NCI-H82 treated with DMSO at 0.1 percent for 48 hours (cell line): Measurements from ENCODE around the gene ADAMTS8.
"Not testable (repeated sequence)": the region's sequence is repeated elsewhere in the genome, so short reads cannot be mapped to it uniquely, and the experiment has no call there.

ENCODE experiments used
- DNase-seq: peaks from one replicate; lab custom pipeline; 2025; ENCODE audit not compliant: unreplicated experiment; lab: John Stamatoyannopoulos, UW

The ADAMTS8 gene

GRCh38 chr11:130439160-130439519 is 10.7 kb upstream of the ADAMTS8 start:
- no peak for DNase-seq

GRCh38 chr11:130438401-130439159 is 10.2 kb upstream of the ADAMTS8 start:
- not testable (repeated sequence) for DNase-seq

GRCh38 chr11:130437848-130438247 is 9.4 kb upstream of the ADAMTS8 start:
- no peak for DNase-seq

GRCh38 chr11:130436171-130436570 is 7.8 kb upstream of the ADAMTS8 start:
- DNase-seq: no peak

- no peak for DNase-seq
Measured at GRCh38 chr11:130435671-130436070, 7.3 kb upstream of the ADAMTS8 start.

- DNase-seq: peak; percentile 51
Measured at GRCh38 chr11:130434521-130435223, 6.3 kb upstream of the ADAMTS8 start.

GRCh38 chr11:130433357-130433756 is 4.9 kb upstream of the ADAMTS8 start:
- DNase-seq: no peak

GRCh38 chr11:130431801-130432200 is 3.4 kb upstream of the ADAMTS8 start:
- no peak for DNase-seq

GRCh38 chr11:130431331-130431773 is 2.9 kb upstream of the ADAMTS8 start:
- DNase-seq: no peak

GRCh38 chr11:130429983-130430382 is 1.6 kb upstream of the ADAMTS8 start:
- no peak for DNase-seq

GRCh38 chr11:130429120-130429681 is 792 bp upstream of the ADAMTS8 start:
- DNase-seq: no peak

- DNase-seq: peak; percentile 10
Measured at GRCh38 chr11:130427581-130428315, 661 bp downstream of the ADAMTS8 start.

GRCh38 chr11:130426837-130427341 is 1.5 kb downstream of the ADAMTS8 start:
- DNase-seq: no peak

GRCh38 chr11:130426223-130426836 is 2.1 kb downstream of the ADAMTS8 start:
- no peak for DNase-seq

GRCh38 chr11:130425156-130425555 is 3.3 kb downstream of the ADAMTS8 start:
- no peak for DNase-seq

GRCh38 chr11:130424613-130425140 is 3.7 kb downstream of the ADAMTS8 start:
- no peak for DNase-seq

- no peak for DNase-seq
Measured at GRCh38 chr11:130423541-130424142, 4.8 kb downstream of the ADAMTS8 start.

GRCh38 chr11:130422251-130422995 is 6.0 kb downstream of the ADAMTS8 start:
- DNase-seq: no peak

GRCh38 chr11:130421697-130422096 is 6.7 kb downstream of the ADAMTS8 start:
- DNase-seq: no peak
